ENCODE measurements around the gene NUP210L. TPM values are rescaled to one million over a fixed set of nuclear protein-coding genes. Genes with fewer than 3 reads are reported as not detected.
"Not testable (repeated sequence)": the region's sequence is repeated elsewhere in the genome, so short reads cannot be mapped to it uniquely, and the experiment has no call there.

Gene NUP210L
- total RNA-seq, 2 experiments from 2014 or later: 0.03 to 0.06 TPM

DNA sequence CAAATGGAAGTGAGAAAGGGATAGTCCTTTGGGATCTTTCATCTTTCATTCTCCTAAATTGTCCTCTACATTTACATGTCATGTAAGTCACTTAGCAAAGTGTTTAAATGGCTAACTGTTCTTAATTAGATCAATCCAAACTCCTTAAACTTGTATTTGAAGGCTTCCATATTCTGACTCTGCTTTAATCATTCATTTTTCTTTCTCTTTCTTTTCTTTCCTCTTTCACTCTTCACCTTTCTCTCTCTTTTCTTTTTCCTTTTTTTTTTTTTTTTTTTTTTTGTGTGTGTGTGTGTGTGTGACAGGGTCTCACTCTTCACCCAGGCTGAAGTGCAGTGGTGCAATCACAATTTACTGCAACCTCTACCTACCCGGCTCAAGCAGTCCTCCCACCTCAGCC lies 92.6 kb downstream of the NUP210L start:
- TF ChIP-seq, protein P1, sequence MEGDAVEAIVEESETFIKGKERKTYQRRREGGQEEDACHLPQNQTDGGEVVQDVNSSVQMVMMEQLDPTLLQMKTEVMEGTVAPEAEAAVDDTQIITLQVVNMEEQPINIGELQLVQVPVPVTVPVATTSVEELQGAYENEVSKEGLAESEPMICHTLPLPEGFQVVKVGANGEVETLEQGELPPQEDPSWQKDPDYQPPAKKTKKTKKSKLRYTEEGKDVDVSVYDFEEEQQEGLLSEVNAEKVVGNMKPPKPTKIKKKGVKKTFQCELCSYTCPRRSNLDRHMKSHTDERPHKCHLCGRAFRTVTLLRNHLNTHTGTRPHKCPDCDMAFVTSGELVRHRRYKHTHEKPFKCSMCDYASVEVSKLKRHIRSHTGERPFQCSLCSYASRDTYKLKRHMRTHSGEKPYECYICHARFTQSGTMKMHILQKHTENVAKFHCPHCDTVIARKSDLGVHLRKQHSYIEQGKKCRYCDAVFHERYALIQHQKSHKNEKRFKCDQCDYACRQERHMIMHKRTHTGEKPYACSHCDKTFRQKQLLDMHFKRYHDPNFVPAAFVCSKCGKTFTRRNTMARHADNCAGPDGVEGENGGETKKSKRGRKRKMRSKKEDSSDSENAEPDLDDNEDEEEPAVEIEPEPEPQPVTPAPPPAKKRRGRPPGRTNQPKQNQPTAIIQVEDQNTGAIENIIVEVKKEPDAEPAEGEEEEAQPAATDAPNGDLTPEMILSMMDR (conservative IDR thresholded peaks at IDR 0.05; ENCODE audit: low read length): no peak
- TF ChIP-seq EZH2phosphoT487 (IDR thresholded peaks at IDR 0.05; ENCODE audit: borderline replicate concordance, low read depth, low read length): no peak
- Histone ChIP-seq H3K36me3 (ENCODE audit: insufficient read depth, low read length) (no peaks in the 10 kb centered on the region), H3K4me1 (ENCODE audit: insufficient read depth, low read length, poor library complexity, severe bottlenecking) (no peaks in the 10 kb centered on the region), H3K9me3 (ENCODE audit: low read length) (no peaks in the 10 kb centered on the region), H3K4me2 (ENCODE audit: low read length) (no peak overlapping the region), H3K9me2 (ENCODE audit: insufficient read depth, low read length) (no peaks in the 10 kb centered on the region), H2AFZ (ENCODE audit: low read length) (no peak overlapping the region), H3K4me3 (ENCODE audit: low read depth, low read length, poor library complexity, severe bottlenecking) (no peak overlapping the region), H4K20me1 (ENCODE audit: insufficient read depth, low read length) (no peaks in the 10 kb centered on the region), H3K79me2 (ENCODE audit: insufficient read depth, low read depth, low read length) (no peaks in the 10 kb centered on the region), H3K27ac (ENCODE audit: low read depth, low read length, poor library complexity, severe bottlenecking) (no peak overlapping the region)
- POLR2A ChIA-PET: no interaction called here
- intact Hi-C loops (cut with micrococcal nuclease; ENCODE audit: unreplicated experiment): no loop called here
- CTCF ChIA-PET (ENCODE audit: unreplicated experiment): no interaction called here
- no TSS peak for BruUV-seq (replicated peaks)
- no peak for DNase-seq (ENCODE audit: low spot score)

DNA sequence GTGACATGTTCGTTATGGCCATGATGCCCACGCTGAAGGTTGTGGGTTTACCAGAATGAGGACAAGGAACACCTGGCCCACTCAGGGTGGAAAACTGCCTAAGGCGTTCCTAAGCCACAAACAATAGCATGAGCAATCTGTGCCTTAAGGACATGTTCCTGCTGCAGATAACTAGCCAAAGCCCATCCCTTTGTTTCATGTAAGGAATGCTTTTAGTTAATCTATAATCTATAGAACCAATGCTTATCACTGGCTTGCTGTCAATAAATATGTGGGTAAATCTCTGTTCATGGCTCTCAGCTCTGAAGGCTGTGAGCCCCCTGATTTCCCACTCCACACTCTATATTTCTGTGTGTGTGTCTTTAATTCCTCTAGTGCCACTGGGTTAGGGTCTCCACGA lies 107.4 kb downstream of the NUP210L start:
- not testable (repeated sequence) for BruUV-seq (replicated peaks); H2AFZ ChIP-seq (ENCODE audit: low read length)

DNA sequence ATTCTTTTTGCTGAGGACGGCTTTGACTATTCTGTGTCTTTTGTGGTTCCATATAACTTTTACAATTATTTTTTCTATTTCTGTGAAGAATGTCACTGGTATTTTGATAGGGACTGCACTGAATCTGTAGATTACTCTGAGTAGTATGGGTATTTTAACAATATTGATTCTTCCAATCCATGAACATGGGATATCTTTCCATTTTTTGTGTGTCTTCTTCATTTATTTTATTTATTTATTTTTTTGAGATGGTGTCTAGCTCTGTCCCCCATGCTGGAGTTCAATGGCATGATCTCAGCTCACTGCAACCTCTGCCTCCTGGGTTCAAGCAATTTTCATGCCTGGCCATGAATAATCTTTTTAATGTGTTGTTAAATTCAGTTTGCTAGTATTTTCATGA lies 121.2 kb downstream of the NUP210L start:
- H3K27ac ChIP-seq (ENCODE audit: low read depth, low read length, poor library complexity, severe bottlenecking); H3K4me2 ChIP-seq (ENCODE audit: low read length); H4K20me1 ChIP-seq (ENCODE audit: insufficient read depth, low read length); H2AFZ ChIP-seq (ENCODE audit: low read length); H3K79me2 ChIP-seq (ENCODE audit: insufficient read depth, low read depth, low read length); DNase-seq (ENCODE audit: low spot score); H3K9me3 ChIP-seq (ENCODE audit: low read length); BruUV-seq (replicated peaks); POLR2A ChIA-PET; intact Hi-C loops (cut with micrococcal nuclease; ENCODE audit: unreplicated experiment); H3K36me3 ChIP-seq (ENCODE audit: insufficient read depth, low read length); H3K4me3 ChIP-seq (ENCODE audit: low read depth, low read length, poor library complexity, severe bottlenecking); H3K9me2 ChIP-seq (ENCODE audit: insufficient read depth, low read length); CTCF ChIA-PET (ENCODE audit: unreplicated experiment); H3K4me1 ChIP-seq (ENCODE audit: insufficient read depth, low read length, poor library complexity, severe bottlenecking): not testable (repeated sequence)

More for the DNA sequence above, 107.4 kb downstream of the NUP210L start:
- H3K9me2 ChIP-seq (ENCODE audit: insufficient read depth, low read length); H3K4me1 ChIP-seq (ENCODE audit: insufficient read depth, low read length, poor library complexity, severe bottlenecking); H3K79me2 ChIP-seq (ENCODE audit: insufficient read depth, low read depth, low read length); POLR2A ChIA-PET; H3K27ac ChIP-seq (ENCODE audit: low read depth, low read length, poor library complexity, severe bottlenecking); H4K20me1 ChIP-seq (ENCODE audit: insufficient read depth, low read length); CTCF ChIA-PET (ENCODE audit: unreplicated experiment); DNase-seq (ENCODE audit: low spot score); H3K4me3 ChIP-seq (ENCODE audit: low read depth, low read length, poor library complexity, severe bottlenecking); H3K4me2 ChIP-seq (ENCODE audit: low read length); H3K9me3 ChIP-seq (ENCODE audit: low read length); intact Hi-C loops (cut with micrococcal nuclease; ENCODE audit: unreplicated experiment); H3K36me3 ChIP-seq (ENCODE audit: insufficient read depth, low read length): not testable (repeated sequence)

DNA sequence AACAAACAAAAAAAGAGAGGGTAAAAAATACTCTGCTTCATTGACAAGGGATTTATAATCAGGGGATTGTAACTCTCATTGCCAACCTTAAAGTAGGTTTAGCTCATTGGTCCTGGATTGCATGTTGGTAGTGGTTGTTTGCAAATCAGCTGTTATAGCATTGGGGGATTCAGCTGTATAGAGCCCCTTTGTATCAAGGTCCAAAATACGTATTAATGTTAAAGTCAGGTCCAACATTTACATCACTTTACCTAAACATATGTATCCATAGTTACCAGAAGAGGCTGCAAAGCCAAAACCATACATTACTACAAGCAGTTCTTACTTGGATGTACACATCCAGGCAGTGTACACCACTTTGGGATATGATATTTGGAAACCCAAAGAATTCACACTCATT lies 134.9 kb downstream of the NUP210L start:
- DNase-seq (ENCODE audit: low spot score): no peak

More for the DNA sequence above, 134.9 kb downstream of the NUP210L start:
- Histone ChIP-seq H4K20me1 (ENCODE audit: insufficient read depth, low read length) (no peaks in the 10 kb centered on the region), H3K4me1 (ENCODE audit: insufficient read depth, low read length, poor library complexity, severe bottlenecking) (no peaks in the 10 kb centered on the region), H2AFZ (ENCODE audit: low read length) (no peak overlapping the region), H3K9me3 (ENCODE audit: low read length) (no peaks in the 10 kb centered on the region), H3K4me3 (ENCODE audit: low read depth, low read length, poor library complexity, severe bottlenecking) (no peak overlapping the region), H3K36me3 (ENCODE audit: insufficient read depth, low read length) (no peaks in the 10 kb centered on the region), H3K9me2 (ENCODE audit: insufficient read depth, low read length) (no peaks in the 10 kb centered on the region), H3K79me2 (ENCODE audit: insufficient read depth, low read depth, low read length) (no peaks in the 10 kb centered on the region), H3K27ac (ENCODE audit: low read depth, low read length, poor library complexity, severe bottlenecking) (no peak overlapping the region), H3K4me2 (ENCODE audit: low read length) (no peak overlapping the region)
- intact Hi-C loops (cut with micrococcal nuclease; ENCODE audit: unreplicated experiment): no loop called here
- POLR2A ChIA-PET: interaction anchor here (0.9 kb wide), 1 partner anchor 137 kb away, joined by 4 read pairs; no protein-coding TSS in a partner anchor
- no TSS peak for BruUV-seq (replicated peaks)
- TF ChIP-seq, protein P1 (conservative IDR thresholded peaks at IDR 0.05; ENCODE audit: low read length): no peak
- no peak for TF ChIP-seq EZH2phosphoT487 (IDR thresholded peaks at IDR 0.05; ENCODE audit: borderline replicate concordance, low read depth, low read length)
- CTCF ChIA-PET (ENCODE audit: unreplicated experiment): no interaction called here
